Memory B cell (primary cell): ENCODE measurements around the gene OPCML.

ENCODE experiments used
- ATAC-seq: fragments of 150-1000 bp; cut with Tn5 transposase; 2 replicates; pipeline ENCODE4 v1.10.0; 2021; ENCODE audit warnings: low read depth, mild to moderate bottlenecking, moderate library complexity
- DNase-seq, 2 donors: peaks; one replicate each; pipeline ENCODE4 v3.0.0; 2022; ENCODE audit warnings: low spot score in 2 of 2
- H3K27ac Mint-ChIP-seq: one replicate; pipeline ENCODE4 v1.8.0; 2022; ENCODE audit warnings: mild to moderate bottlenecking, moderate library complexity, mixed read lengths
- H3K27me3 Mint-ChIP-seq: one replicate; pipeline ENCODE4 v1.8.0; 2022; ENCODE audit warnings: mixed read lengths
- H3K36me3 Mint-ChIP-seq: one replicate; pipeline ENCODE4 v1.8.0; 2022; ENCODE audit warnings: mild to moderate bottlenecking, mixed read lengths
- H3K4me1 Mint-ChIP-seq: one replicate; pipeline ENCODE4 v1.8.0; 2022; ENCODE audit warnings: mixed read lengths
- H3K4me3 Mint-ChIP-seq: one replicate; pipeline ENCODE4 v1.8.0; 2022; ENCODE audit warnings: mild to moderate bottlenecking, moderate library complexity, mixed read lengths
- H3K9me3 Mint-ChIP-seq: one replicate; pipeline ENCODE4 v1.8.0; 2022; ENCODE audit warnings: mixed read lengths

The OPCML gene

GRCh38 chr11:133146697-133147306, 385.5 kb downstream of the OPCML start:
- H3K36me3 Mint-ChIP-seq, result no peaks in the 10 kb centered on the region
- ATAC-seq, result no peak
- peaks cover 6% of the 10 kb centered on the region for H3K9me3 Mint-ChIP-seq
- no peak overlapping the region for H3K27ac Mint-ChIP-seq
- H3K4me3 Mint-ChIP-seq, result no peak overlapping the region
- H3K4me1 Mint-ChIP-seq, result no peaks in the 10 kb centered on the region
- DNase-seq, result no peak
- no peaks in the 10 kb centered on the region for H3K27me3 Mint-ChIP-seq

- Mint-ChIP-seq H3K27ac (no peak overlapping the region), H3K36me3 (no peaks in the 10 kb centered on the region), H3K27me3 (peaks cover 3% of the 10 kb centered on the region), H3K9me3 (peaks cover 9% of the 10 kb centered on the region), H3K4me3 (no peak overlapping the region), H3K4me1 (no peaks in the 10 kb centered on the region)
- DNase-seq (no peak), ATAC-seq (no peak)
These were observed 394.4 kb downstream of the OPCML start for GRCh38 chr11:133137939-133138338.

- Mint-ChIP-seq H3K27me3 (peaks cover 3% of the 10 kb centered on the region), H3K27ac (no peak overlapping the region), H3K4me1 (no peaks in the 10 kb centered on the region), H3K9me3 (peaks cover 9% of the 10 kb centered on the region), H3K36me3 (no peaks in the 10 kb centered on the region), H3K4me3 (no peak overlapping the region)
- ATAC-seq, result no peak
- DNase-seq, result no peak
These were observed 395.0 kb downstream of the OPCML start for GRCh38 chr11:133137270-133137669.

GRCh38 chr11:133136376-133136775, 395.9 kb downstream of the OPCML start:
- ATAC-seq (no peak), DNase-seq (no peak)
- Mint-ChIP-seq H3K27ac (no peak overlapping the region), H3K36me3 (no peaks in the 10 kb centered on the region), H3K9me3 (peaks cover 5% of the 10 kb centered on the region), H3K27me3 (peaks cover 3% of the 10 kb centered on the region), H3K4me1 (no peaks in the 10 kb centered on the region), H3K4me3 (no peak overlapping the region)

GRCh38 chr11:133134314-133135173, 397.8 kb downstream of the OPCML start:
- H3K36me3 Mint-ChIP-seq, result no peaks in the 10 kb centered on the region
- ATAC-seq, result no peak
- no peak overlapping the region for H3K4me3 Mint-ChIP-seq
- H3K9me3 Mint-ChIP-seq, result peaks cover 3% of the 10 kb centered on the region
- H3K27me3 Mint-ChIP-seq, result peaks cover 3% of the 10 kb centered on the region
- no peaks in the 10 kb centered on the region for H3K4me1 Mint-ChIP-seq
- DNase-seq, result no peak
- no peak overlapping the region for H3K27ac Mint-ChIP-seq

GRCh38 chr11:133133606-133134005, 398.7 kb downstream of the OPCML start:
- ATAC-seq, result no peak
- H3K4me3 Mint-ChIP-seq, result no peak overlapping the region
- no peaks in the 10 kb centered on the region for H3K36me3 Mint-ChIP-seq
- DNase-seq, result no peak
- peaks cover 4% of the 10 kb centered on the region for H3K27me3 Mint-ChIP-seq
- H3K9me3 Mint-ChIP-seq, result peaks cover 3% of the 10 kb centered on the region
- no peak overlapping the region for H3K27ac Mint-ChIP-seq
- no peaks in the 10 kb centered on the region for H3K4me1 Mint-ChIP-seq

GRCh38 chr11:133133050-133133449, 399.3 kb downstream of the OPCML start:
- Mint-ChIP-seq H3K27ac (no peak overlapping the region), H3K27me3 (peaks cover 4% of the 10 kb centered on the region), H3K36me3 (no peaks in the 10 kb centered on the region), H3K4me3 (no peak overlapping the region), H3K4me1 (no peaks in the 10 kb centered on the region), H3K9me3 (peaks cover 3% of the 10 kb centered on the region)
- ATAC-seq (no peak), DNase-seq (no peak)

- DNase-seq, result no peak
- peaks cover 2% of the 10 kb centered on the region for H3K9me3 Mint-ChIP-seq
- H3K36me3 Mint-ChIP-seq, result no peaks in the 10 kb centered on the region
These were observed 404.6 kb downstream of the OPCML start for GRCh38 chr11:133127741-133128140.

GRCh38 chr11:133123796-133124195, 408.5 kb downstream of the OPCML start:
- Mint-ChIP-seq H3K4me3 (no peak overlapping the region), H3K9me3 (no peaks in the 10 kb centered on the region)

More at GRCh38 chr11:133127741-133128140, 404.6 kb downstream of the OPCML start:
- no peaks in the 10 kb centered on the region for H3K4me1 Mint-ChIP-seq
- peaks cover 3% of the 10 kb centered on the region for H3K27me3 Mint-ChIP-seq
- H3K4me3 Mint-ChIP-seq, result no peak overlapping the region
- no peak for ATAC-seq
- no peak overlapping the region for H3K27ac Mint-ChIP-seq

GRCh38 chr11:133123366-133123765, 408.9 kb downstream of the OPCML start:
- Mint-ChIP-seq H3K27me3 (peaks cover 2% of the 10 kb centered on the region), H3K36me3 (no peaks in the 10 kb centered on the region), H3K4me1 (no peaks in the 10 kb centered on the region), H3K27ac (no peak overlapping the region), H3K4me3 (no peak overlapping the region), H3K9me3 (no peaks in the 10 kb centered on the region)
- ATAC-seq (no peak), DNase-seq (no peak)

More at GRCh38 chr11:133123796-133124195, 408.5 kb downstream of the OPCML start:
- Mint-ChIP-seq H3K27ac (no peak overlapping the region), H3K4me1 (no peaks in the 10 kb centered on the region), H3K27me3 (peaks cover 2% of the 10 kb centered on the region), H3K36me3 (no peaks in the 10 kb centered on the region)
- DNase-seq, result no peak
- ATAC-seq, result no peak

- no peak for ATAC-seq
- Mint-ChIP-seq H3K4me1 (no peaks in the 10 kb centered on the region), H3K36me3 (no peaks in the 10 kb centered on the region), H3K27me3 (no peaks in the 10 kb centered on the region), H3K9me3 (no peaks in the 10 kb centered on the region), H3K4me3 (no peak overlapping the region), H3K27ac (no peak overlapping the region)
- DNase-seq, result no peak
These were observed 410.0 kb downstream of the OPCML start for GRCh38 chr11:133122256-133122655.

- no peak for ATAC-seq
- no peaks in the 10 kb centered on the region for H3K36me3 Mint-ChIP-seq
These were observed 413.6 kb downstream of the OPCML start for GRCh38 chr11:133118563-133119268.

GRCh38 chr11:133115099-133115498, 417.2 kb downstream of the OPCML start:
- peaks cover 3% of the 10 kb centered on the region for H3K9me3 Mint-ChIP-seq
- ATAC-seq (no peak), DNase-seq (no peak)
- H3K4me3 Mint-ChIP-seq, result no peak overlapping the region
- no peaks in the 10 kb centered on the region for H3K4me1 Mint-ChIP-seq
- H3K36me3 Mint-ChIP-seq, result no peaks in the 10 kb centered on the region
- H3K27ac Mint-ChIP-seq, result no peak overlapping the region
- no peaks in the 10 kb centered on the region for H3K27me3 Mint-ChIP-seq

More at GRCh38 chr11:133118563-133119268, 413.6 kb downstream of the OPCML start:
- Mint-ChIP-seq H3K27me3 (no peaks in the 10 kb centered on the region), H3K4me3 (no peak overlapping the region), H3K4me1 (no peaks in the 10 kb centered on the region), H3K27ac (no peak overlapping the region), H3K9me3 (peaks cover 3% of the 10 kb centered on the region)
- DNase-seq, result no peak

GRCh38 chr11:133107763-133108162, 424.5 kb downstream of the OPCML start:
- Mint-ChIP-seq H3K27ac (no peak overlapping the region), H3K4me3 (no peak overlapping the region), H3K4me1 (no peaks in the 10 kb centered on the region), H3K9me3 (peaks cover 4% of the 10 kb centered on the region), H3K27me3 (no peaks in the 10 kb centered on the region), H3K36me3 (no peaks in the 10 kb centered on the region)
- ATAC-seq, result no peak
- DNase-seq, result no peak
